Activated T-helper 2 cell treated with anti-CD3 and anti-CD28 coated beads, Interferon-gamma antibody, Interleukin-2, Interleukin-4, amounts not matched to agents 10 μg/mL and 5 μg/mL and 100 μg/mL, durations not matched to agents 14 hours and 24 hours and 36 hours (primary cell): ENCODE results near the gene LRRC71. TPM values are rescaled to one million over a fixed set of nuclear protein-coding genes. Genes with fewer than 3 reads are reported as not detected.

Experiments used
- DNase-seq: peaks from one replicate; pipeline ENCODE4 v3.0.0; 2021; ENCODE audit warnings: low spot score
- H3K27ac Mint-ChIP-seq: one replicate; pipeline ENCODE4 v1.8.0; 2021; ENCODE audit warnings: mixed read lengths
- H3K27me3 Mint-ChIP-seq: one replicate; pipeline ENCODE4 v1.8.0; 2021; ENCODE audit warnings: low read depth, mixed read lengths
- H3K36me3 Mint-ChIP-seq: one replicate; pipeline ENCODE4 v1.8.0; 2021; ENCODE audit warnings: low read depth, mixed read lengths
- H3K4me1 Mint-ChIP-seq: one replicate; pipeline ENCODE4 v1.8.0; 2021; ENCODE audit warnings: low read depth, mixed read lengths
- H3K4me3 Mint-ChIP-seq: one replicate; pipeline ENCODE4 v1.8.0; 2021; ENCODE audit warnings: low read depth, mild to moderate bottlenecking, moderate library complexity, mixed read lengths
- H3K9me3 Mint-ChIP-seq: one replicate; pipeline ENCODE4 v1.8.0; 2021; ENCODE audit warnings: mixed read lengths
- intact Hi-C: fragments of 100-400 bp; cut with micrococcal nuclease; formaldehyde crosslinking; loops from one replicate; pipeline ENCODE4 v1.15.1; 2023
- total RNA-seq: library from RNA; stranded (reverse); gene quantifications from 2 replicates; pipeline ENCODE4 v1.2.3, GENCODE V29; 2022

LRRC71 gene
- not detected in 2 replicates for total RNA-seq

- Mint-ChIP-seq H3K4me1 (peaks cover 3% of the 10 kb centered on the region), H3K36me3 (no peaks in the 10 kb centered on the region), H3K27ac (no peak within 1 kb of the TSS), H3K27me3 (peaks cover 68% of the 10 kb centered on the region), H3K9me3 (no peaks in the 10 kb centered on the region), H3K4me3 (no peak within 1 kb of the TSS)
- peak; percentile 63 for DNase-seq
- intact Hi-C loops: loop anchor here (10.0 kb wide), 2 partner anchors 236 to 486 kb away; no protein-coding TSS in a partner anchor
These were observed at the start of gene LRRC71 for GRCh38 chr1:156920233-156921052. TSS of gene LRRC71 (plus strand) at chr1:156920632. CDS start at chr1:156920804, 172 bp downstream.

- Mint-ChIP-seq H3K27ac (no peak overlapping the region), H3K27me3 (no peaks in the 10 kb centered on the region), H3K4me3 (no peak overlapping the region), H3K4me1 (peaks cover 26% of the 10 kb centered on the region), H3K9me3 (no peaks in the 10 kb centered on the region), H3K36me3 (peaks cover 83% of the 10 kb centered on the region)
- no peak for DNase-seq
- intact Hi-C loops: no loop called here
These were observed 46.8 kb upstream of the LRRC71 start for GRCh38 chr1:156873659-156874058.

GRCh38 chr1:156874142-156874541, 46.3 kb upstream of the LRRC71 start:
- Mint-ChIP-seq H3K9me3 (no peaks in the 10 kb centered on the region), H3K4me3 (no peak overlapping the region), H3K4me1 (peaks cover 26% of the 10 kb centered on the region), H3K36me3 (peaks cover 81% of the 10 kb centered on the region), H3K27ac (no peak overlapping the region), H3K27me3 (no peaks in the 10 kb centered on the region)
- intact Hi-C loops: no loop called here
- no peak for DNase-seq

GRCh38 chr1:156874572-156875340, 45.7 kb upstream of the LRRC71 start:
- Mint-ChIP-seq H3K27me3 (no peaks in the 10 kb centered on the region), H3K27ac (no peak overlapping the region), H3K9me3 (no peaks in the 10 kb centered on the region), H3K4me3 (no peak overlapping the region), H3K36me3 (peaks cover 77% of the 10 kb centered on the region), H3K4me1 (peaks cover 21% of the 10 kb centered on the region)
- intact Hi-C loops: no loop called here
- no peak for DNase-seq

- H3K27ac Mint-ChIP-seq: no peak overlapping the region
- peaks cover 16% of the 10 kb centered on the region for H3K4me1 Mint-ChIP-seq
- intact Hi-C loops: no loop called here
- H3K36me3 Mint-ChIP-seq: peaks cover 76% of the 10 kb centered on the region
- no peak for DNase-seq
- H3K27me3 Mint-ChIP-seq: no peaks in the 10 kb centered on the region
- no peaks in the 10 kb centered on the region for H3K9me3 Mint-ChIP-seq
- H3K4me3 Mint-ChIP-seq: no peak overlapping the region
These were observed 45.2 kb upstream of the LRRC71 start for GRCh38 chr1:156875341-156875615.

- Mint-ChIP-seq H3K9me3 (no peaks in the 10 kb centered on the region), H3K27ac (no peak overlapping the region), H3K4me1 (peaks cover 6% of the 10 kb centered on the region), H3K36me3 (peaks cover 77% of the 10 kb centered on the region), H3K27me3 (no peaks in the 10 kb centered on the region), H3K4me3 (no peak overlapping the region)
- no peak for DNase-seq
- intact Hi-C loops: no loop called here
These were observed 44.2 kb upstream of the LRRC71 start for GRCh38 chr1:156876281-156876680.

- peaks cover 74% of the 10 kb centered on the region for H3K36me3 Mint-ChIP-seq
- DNase-seq: no peak
- intact Hi-C loops: no loop called here
- H3K9me3 Mint-ChIP-seq: no peaks in the 10 kb centered on the region
- no peak overlapping the region for H3K27ac Mint-ChIP-seq
- H3K4me3 Mint-ChIP-seq: no peak overlapping the region
- H3K4me1 Mint-ChIP-seq: peaks cover 3% of the 10 kb centered on the region
- H3K27me3 Mint-ChIP-seq: no peaks in the 10 kb centered on the region
These were observed 42.8 kb upstream of the LRRC71 start for GRCh38 chr1:156877433-156878170.

- no peak overlapping the region for H3K27ac Mint-ChIP-seq
- no peaks in the 10 kb centered on the region for H3K9me3 Mint-ChIP-seq
- no peaks in the 10 kb centered on the region for H3K4me1 Mint-ChIP-seq
- no peak for DNase-seq
- intact Hi-C loops: no loop called here
- peaks cover 1% of the 10 kb centered on the region for H3K27me3 Mint-ChIP-seq
- H3K36me3 Mint-ChIP-seq: peaks cover 70% of the 10 kb centered on the region
- H3K4me3 Mint-ChIP-seq: no peak overlapping the region
These were observed 40.6 kb upstream of the LRRC71 start for GRCh38 chr1:156879876-156880275.

- H3K27ac Mint-ChIP-seq: no peak overlapping the region
- H3K27me3 Mint-ChIP-seq: peaks cover 1% of the 10 kb centered on the region
- no peaks in the 10 kb centered on the region for H3K9me3 Mint-ChIP-seq
- H3K36me3 Mint-ChIP-seq: peaks cover 64% of the 10 kb centered on the region
- no peaks in the 10 kb centered on the region for H3K4me1 Mint-ChIP-seq
- DNase-seq: no peak
- no peak overlapping the region for H3K4me3 Mint-ChIP-seq
- intact Hi-C loops: no loop called here
These were observed 40.0 kb upstream of the LRRC71 start for GRCh38 chr1:156880473-156880872.

- DNase-seq: no peak
- Mint-ChIP-seq H3K9me3 (no peaks in the 10 kb centered on the region), H3K27me3 (peaks cover 1% of the 10 kb centered on the region), H3K27ac (no peak overlapping the region), H3K36me3 (peaks cover 62% of the 10 kb centered on the region), H3K4me1 (no peaks in the 10 kb centered on the region), H3K4me3 (no peak overlapping the region)
- intact Hi-C loops: no loop called here
These were observed 39.3 kb upstream of the LRRC71 start for GRCh38 chr1:156881101-156881500.

- no peaks in the 10 kb centered on the region for H3K4me1 Mint-ChIP-seq
- H3K27me3 Mint-ChIP-seq: peaks cover 1% of the 10 kb centered on the region
These were observed 38.8 kb upstream of the LRRC71 start for GRCh38 chr1:156881663-156882062.

GRCh38 chr1:156882543-156882942, 37.9 kb upstream of the LRRC71 start:
- H3K27me3 Mint-ChIP-seq: peaks cover 1% of the 10 kb centered on the region
- no peak for DNase-seq
- no peak overlapping the region for H3K4me3 Mint-ChIP-seq
- H3K36me3 Mint-ChIP-seq: peaks cover 53% of the 10 kb centered on the region
- no peak overlapping the region for H3K27ac Mint-ChIP-seq
- intact Hi-C loops: no loop called here
- no peaks in the 10 kb centered on the region for H3K9me3 Mint-ChIP-seq
- H3K4me1 Mint-ChIP-seq: no peaks in the 10 kb centered on the region

More at GRCh38 chr1:156881663-156882062, 38.8 kb upstream of the LRRC71 start:
- intact Hi-C loops: no loop called here
- H3K9me3 Mint-ChIP-seq: no peaks in the 10 kb centered on the region
- H3K36me3 Mint-ChIP-seq: peaks cover 58% of the 10 kb centered on the region
- DNase-seq: no peak
- H3K4me3 Mint-ChIP-seq: no peak overlapping the region
- H3K27ac Mint-ChIP-seq: no peak overlapping the region

GRCh38 chr1:156883919-156884318, 36.5 kb upstream of the LRRC71 start:
- Mint-ChIP-seq H3K4me3 (no peak overlapping the region), H3K27me3 (peaks cover 1% of the 10 kb centered on the region), H3K36me3 (peaks cover 45% of the 10 kb centered on the region), H3K4me1 (no peaks in the 10 kb centered on the region), H3K27ac (no peak overlapping the region), H3K9me3 (no peaks in the 10 kb centered on the region)
- intact Hi-C loops: no loop called here
- no peak for DNase-seq
